HG03378 (cell line): ENCODE data around the gene FUCA2.
A peak's percentile ranks its signal among the peaks of the same experiment; 100 is the strongest.
"Not testable (repeated sequence)": the region's sequence is repeated elsewhere in the genome, so short reads cannot be mapped to it uniquely, and the experiment has no call there.

Experiments used
- ATAC-seq: cut with Tn5 transposase; IDR thresholded peaks from one replicate; pipeline ENCODE4 v1.9.1; 2021; ENCODE audit warnings: mild to moderate bottlenecking, moderate library complexity; ENCODE audit not compliant: unreplicated experiment

FUCA2 gene

GRCh38 chr6:143505111-143505510, 6.4 kb downstream of the FUCA2 start:
- peak; percentile 44 for ATAC-seq

- no peak for ATAC-seq
Measured at GRCh38 chr6:143504369-143504768, 7.2 kb downstream of the FUCA2 start.

- no peak for ATAC-seq
Measured at GRCh38 chr6:143501851-143502250, 9.7 kb downstream of the FUCA2 start.

GRCh38 chr6:143498428-143498827, 13.1 kb downstream of the FUCA2 start:
- ATAC-seq, result no peak

GRCh38 chr6:143496974-143497373, 14.5 kb downstream of the FUCA2 start:
- no peak for ATAC-seq

- no peak for ATAC-seq
Measured at GRCh38 chr6:143490775-143491174, 20.7 kb downstream of the FUCA2 start.

GRCh38 chr6:143490244-143490643, 21.3 kb downstream of the FUCA2 start:
- ATAC-seq, result no peak

GRCh38 chr6:143486752-143487151, 24.8 kb downstream of the FUCA2 start:
- no peak for ATAC-seq

GRCh38 chr6:143485967-143486366, 25.6 kb downstream of the FUCA2 start:
- no peak for ATAC-seq

GRCh38 chr6:143482593-143482992, 28.9 kb downstream of the FUCA2 start:
- no peak for ATAC-seq

- ATAC-seq, result no peak
Measured at GRCh38 chr6:143478479-143479062, 32.9 kb downstream of the FUCA2 start.

GRCh38 chr6:143476545-143476944, 35.0 kb downstream of the FUCA2 start:
- no peak for ATAC-seq

GRCh38 chr6:143471822-143472221, 39.7 kb downstream of the FUCA2 start:
- no peak for ATAC-seq

GRCh38 chr6:143468823-143469222, 42.7 kb downstream of the FUCA2 start:
- ATAC-seq, result not testable (repeated sequence)

- ATAC-seq, result no peak
Measured at GRCh38 chr6:143468026-143468425, 43.5 kb downstream of the FUCA2 start.

GRCh38 chr6:143465546-143465945, 46.0 kb downstream of the FUCA2 start:
- no peak for ATAC-seq

- ATAC-seq, result no peak
Measured at GRCh38 chr6:143457563-143458359, 53.8 kb downstream of the FUCA2 start.

- ATAC-seq, result no peak
Measured at GRCh38 chr6:143451531-143451930, 60.0 kb downstream of the FUCA2 start.

GRCh38 chr6:143450453-143451371, 60.8 kb downstream of the FUCA2 start, which contains the start of the genes ADAT2 and PEX3:
ADAT2 (minus strand) TSS chr6:143450695; CDS start chr6:143450658, 37 bp downstream.
PEX3 (plus strand) TSS chr6:143450805; CDS start chr6:143451043, 238 bp downstream.
- ATAC-seq, result peak; percentile 93

GRCh38 chr6:143449714-143450452, 61.6 kb downstream of the FUCA2 start:
- peak; percentile 5 for ATAC-seq
